Endothelial cell of umbilical vein (primary cell): Measurements from ENCODE around the gene CNKSR3. TPM values are rescaled to one million over a fixed set of nuclear protein-coding genes. Genes with fewer than 3 reads are reported as not detected.

Experiments used
- BruUV-seq: library from RNA; stranded (reverse); fragments of 400-500 nt; replicated peaks from 2 replicates; lab custom pipeline; 2021; lab: Mats Ljungman, UMichigan
- CTCF ChIA-PET: fragments of 300-600, 350-600 bp; sonication (Branson Sonifier 250); formaldehyde crosslinking; loops from one replicate; lab custom pipeline; 2021; ENCODE audit warnings: antibody characterized with exemption, inconsistent platforms; lab: Charles Lee
- POLR2A ChIA-PET: fragments of 300-600, 350-600 bp; sonication (Branson Sonifier 250); formaldehyde crosslinking; loops from one replicate; lab custom pipeline; 2021; ENCODE audit warnings: antibody characterized with exemption, inconsistent platforms; lab: Charles Lee
- DNase-seq: peaks from one replicate; pipeline ENCODE4 v3.0.0-alpha.2; 2011; ENCODE audit warnings: low read depth, low spot score
- FAIRE-seq: peaks from 2 replicates; lab custom pipeline; 2011; peaks lifted over from hg19 to GRCh38; lab: Jason Lieb, UNC
- H2AFZ ChIP-seq: 2 replicates; pipeline ENCODE4 v1.6.0; 2012; ENCODE audit warnings: low read depth, low read length, control low read depth, inconsistent platforms
- H3K27ac ChIP-seq: 2 replicates; pipeline ENCODE4 v1.5.1; 2011; ENCODE audit warnings: low read depth, mild to moderate bottlenecking, control low read depth, low read length, moderate library complexity; ENCODE audit not compliant: insufficient read depth
- H3K27me3 ChIP-seq, 2 experiments: 2 replicates each; pipeline versions ENCODE4 v1.6.0 to v1.6.1; 2011; ENCODE audit warnings: low read length in 2 of 2, mixed read lengths in 1 of 2; ENCODE audit not compliant: control insufficient read depth in 2 of 2, insufficient read depth in 2 of 2
- H3K36me3 ChIP-seq, 2 experiments: 2 replicates in 1 of 2; 3 replicates in 1 of 2; pipeline ENCODE4 v1.5.1; 2011; ENCODE audit warnings: low read length in 2 of 2, mild to moderate bottlenecking in 1 of 2, moderate library complexity in 1 of 2; ENCODE audit not compliant: control insufficient read depth in 2 of 2, insufficient read depth in 2 of 2; ENCODE audit errors: extremely low read depth in 1 of 2
- H3K4me1 ChIP-seq: 3 replicates; pipeline ENCODE4 v1.5.1; 2011; ENCODE audit warnings: mild to moderate bottlenecking, low read length; ENCODE audit not compliant: control insufficient read depth, insufficient read depth; ENCODE audit errors: extremely low read depth
- H3K4me2 ChIP-seq: 2 replicates; pipeline ENCODE4 v1.6.1; 2011; ENCODE audit warnings: low read length, control low read depth, mixed read lengths; ENCODE audit not compliant: insufficient read depth
- H3K4me3 ChIP-seq, 3 experiments: fragments of 200-600 bp in 1 of 3; sonication (generic), shearing (Covaris generic) in 1 of 3; replicated peaks in 1 of 3; 2 replicates each; pipeline ENCODE4 v1.5.1; 2011 to 2016; ENCODE audit warnings: control low read depth in 3 of 3, low read length in 3 of 3, mild to moderate bottlenecking in 2 of 3, inconsistent platforms in 1 of 3, low read depth in 1 of 3, moderate library complexity in 1 of 3; ENCODE audit not compliant: insufficient read depth in 1 of 3
- H3K79me2 ChIP-seq: 2 replicates; pipeline ENCODE4 v1.6.0; 2012; ENCODE audit warnings: low read length, inconsistent platforms; ENCODE audit not compliant: control insufficient read depth, insufficient read depth
- H3K9ac ChIP-seq: replicated peaks from 2 replicates; pipeline ENCODE3; 2011; ENCODE audit warnings: low read length, control low read depth; ENCODE audit not compliant: insufficient read depth; ENCODE audit errors: extremely low read depth
- H3K9me1 ChIP-seq: replicated peaks from 3 replicates; pipeline ENCODE4 v1.6.0; 2011; ENCODE audit warnings: mild to moderate bottlenecking, low read length; ENCODE audit not compliant: control insufficient read depth, insufficient read depth; ENCODE audit errors: extremely low read depth
- H3K9me3 ChIP-seq: replicated peaks from 2 replicates; pipeline ENCODE4 v1.5.1; 2012; ENCODE audit warnings: low read length, inconsistent platforms; ENCODE audit not compliant: control insufficient read depth, insufficient read depth
- H4K20me1 ChIP-seq: replicated peaks from 2 replicates; pipeline ENCODE3; 2011; ENCODE audit warnings: mild to moderate bottlenecking, low read length; ENCODE audit not compliant: control insufficient read depth, insufficient read depth; ENCODE audit errors: extremely low read depth
- CTCF ChIP-seq, 2 donors: IDR thresholded peaks; 1 replicate in 1 of 2; 2 replicates in 1 of 2; pipeline ENCODE4 v1.5.1; 2011; ENCODE audit warnings: low read length in 2 of 2, mild to moderate bottlenecking in 2 of 2, moderate library complexity in 2 of 2, control low read depth in 1 of 2, inconsistent platforms in 1 of 2, low read depth in 1 of 2; ENCODE audit not compliant: insufficient read depth in 1 of 2; ENCODE audit errors: extremely low read depth in 1 of 2
- EZH2 ChIP-seq: IDR thresholded peaks from 2 replicates; pipeline ENCODE4 v1.6.1; 2012; ENCODE audit warnings: borderline replicate concordance, low read depth, mild to moderate bottlenecking, moderate library complexity, low read length, inconsistent platforms; ENCODE audit not compliant: severe bottlenecking
- FOS ChIP-seq: IDR thresholded peaks from 2 replicates; pipeline ENCODE4 v1.6.1; 2011; ENCODE audit warnings: mild to moderate bottlenecking, low read length, moderate library complexity, borderline replicate concordance; ENCODE audit not compliant: insufficient read depth
- GATA2 ChIP-seq: IDR thresholded peaks from 2 replicates; pipeline ENCODE4 v1.7.0; 2011; ENCODE audit warnings: low read depth, mild to moderate bottlenecking, moderate library complexity, mixed read lengths, low read length; ENCODE audit not compliant: insufficient read length, insufficient read depth
- JUN ChIP-seq: IDR thresholded peaks from 2 replicates; pipeline ENCODE4 v1.6.1; 2011; ENCODE audit warnings: borderline replicate concordance, low read depth; ENCODE audit not compliant: insufficient read length, insufficient read depth
- MAX ChIP-seq: IDR thresholded peaks from 2 replicates; pipeline ENCODE4 v1.6.1; 2011; ENCODE audit not compliant: insufficient read depth, insufficient read length
- MYC ChIP-seq: IDR thresholded peaks from one replicate; pipeline ENCODE4 v1.6.1; 2011; ENCODE audit warnings: mild to moderate bottlenecking, low read depth, low read length
- POLR2A ChIP-seq: IDR thresholded peaks from 2 replicates; pipeline ENCODE4 v1.6.1; 2012; ENCODE audit warnings: low read depth, mild to moderate bottlenecking, control low read depth, low read length
- POLR2AphosphoS5 ChIP-seq: IDR thresholded peaks from 2 replicates; pipeline ENCODE4 v1.6.1; 2012; ENCODE audit warnings: low read depth, mild to moderate bottlenecking, control low read depth, low read length, moderate library complexity; ENCODE audit not compliant: insufficient read depth
- dilution Hi-C: fragments of 300-500 bp; cut with MboI; formaldehyde crosslinking; loops from one replicate; pipeline ENCODE4 v1.15.0; 2019; ENCODE audit warnings: low sequenced_read_pairs; ENCODE audit not compliant: extremely low pct_ligation_motif_present
- intact Hi-C: fragments of 100-400 bp; cut with micrococcal nuclease; formaldehyde crosslinking; loops from one replicate; pipeline ENCODE4 v1.10.0; 2022
- polyA plus RNA-seq, 4 experiments: library from polyadenylated mRNA; depleted of rRNA in 3 of 4; stranded (reverse) in 3 of 4; unstranded in 1 of 4; fragments of >200 nt; gene quantifications; 2 replicates each; pipeline versions ENCODE4 v1.2.1 to v1.2.3, GENCODE V29; 2011 to 2012; ENCODE audit warnings: missing spikeins in 1 of 4
- total RNA-seq: library from RNA; stranded (reverse); gene quantifications from 2 replicates; pipeline ENCODE4 v1.2.3, GENCODE V29; 2021

The CNKSR3 gene
- total and polyA plus RNA-seq, 2 donors (not counting 3 experiments of a cell fraction or from before 2014, with no cell fraction given): 2.3 to 15.6 TPM

- intact Hi-C loops: no loop called here
- no peak overlapping the region for H3K4me3 ChIP-seq
- H4K20me1 ChIP-seq: no peaks in the 10 kb centered on the region
- FAIRE-seq (no peak), DNase-seq (no peak)
- H3K36me3 ChIP-seq: no peaks in the 10 kb centered on the region
- H3K79me2 ChIP-seq: peaks cover 2% of the 10 kb centered on the region
- H3K9me3 ChIP-seq: no peaks in the 10 kb centered on the region
- TF ChIP-seq MYC: no peak
- TF ChIP-seq MAX: no peak
- TF ChIP-seq FOS: no peak
- TF ChIP-seq POLR2AphosphoS5: no peak
- no peak for TF ChIP-seq EZH2
- no peak for TF ChIP-seq GATA2
- TF ChIP-seq JUN: no peak
- no peak for TF ChIP-seq CTCF (IDR thresholded peaks at IDR 0.05; ENCODE audit: extremely low read depth in 1 of 2, insufficient read depth in 1 of 2, low read depth in 1 of 2, low read length in 2 of 2)
- no peak for TF ChIP-seq POLR2A
- H3K4me2 ChIP-seq: no peak overlapping the region
- peaks cover 15% of the 10 kb centered on the region for H3K4me1 ChIP-seq
- no peak overlapping the region for H3K27ac ChIP-seq
- dilution Hi-C loops: no loop called here
- no peak overlapping the region for H3K9ac ChIP-seq
- POLR2A ChIA-PET: no interaction called here
- no peaks in the 10 kb centered on the region for H3K9me1 ChIP-seq
- CTCF ChIA-PET: interaction anchor here (1.6 kb wide), 1 partner anchor 11 kb away, joined by 5 read pairs; no protein-coding TSS in a partner anchor
- no peaks in the 10 kb centered on the region for H3K27me3 ChIP-seq
- BruUV-seq: no TSS peak
- no peak overlapping the region for H2AFZ ChIP-seq
Observed at GRCh38 chr6:154506582-154506981, 3.9 kb downstream of the CNKSR3 start.
